ENCODE results near the gene TNS3.
A peak's percentile ranks its signal among the peaks of the same experiment; 100 is the strongest.

TNS3 gene

DNA sequence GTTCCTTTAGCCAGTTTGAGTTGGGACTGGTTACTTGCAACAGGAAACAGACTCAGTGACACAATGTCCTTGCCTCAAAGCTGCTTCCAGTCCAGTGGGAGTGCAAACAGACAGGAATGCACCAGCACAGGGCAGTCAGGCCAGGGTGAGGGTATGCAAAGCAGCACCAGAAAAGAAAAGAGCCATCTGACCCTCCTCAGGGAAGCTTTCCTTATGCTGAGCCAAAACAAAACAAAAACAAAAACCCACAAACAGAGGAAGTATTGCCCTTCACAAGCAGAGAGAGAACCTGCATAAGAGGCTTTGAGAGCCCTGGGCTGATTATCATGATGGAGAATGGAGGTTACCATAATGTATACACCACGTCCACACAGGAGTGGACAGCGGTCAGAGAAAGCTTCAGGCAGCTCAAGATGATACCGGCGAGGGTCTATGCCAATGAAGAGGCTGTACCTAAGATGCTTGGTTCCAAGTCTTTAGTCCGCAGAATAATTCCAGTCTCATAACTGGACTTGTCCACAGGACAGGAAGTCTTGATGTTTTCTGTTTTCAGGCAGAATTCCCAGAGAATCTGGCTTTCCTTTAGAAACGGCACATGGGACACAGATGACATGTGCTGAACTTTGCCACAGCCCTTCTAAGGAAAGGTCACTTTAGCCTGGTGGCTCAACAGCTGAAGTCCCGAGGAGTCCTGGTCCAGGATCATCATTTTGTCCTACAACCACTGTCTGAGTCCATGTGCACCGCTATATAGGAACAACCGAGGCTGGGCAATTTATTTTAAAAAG is 263.3 kb downstream of the TNS3 start:
- DNase-seq = no peak

- peak in 1 of 2 donors; percentile 20 for DNase-seq
Measured at GRCh38 chr7:47317487-47317886, 264.4 kb downstream of the TNS3 start.

- peak; percentile 29 to 38 for DNase-seq
Measured at GRCh38 chr7:47314728-47315607, 266.9 kb downstream of the TNS3 start.

- no peak for DNase-seq
Measured at GRCh38 chr7:47314248-47314647, 267.7 kb downstream of the TNS3 start.

- DNase-seq = no peak
Measured at GRCh38 chr7:47313564-47313963, 268.3 kb downstream of the TNS3 start.

- DNase-seq = no peak
Measured at GRCh38 chr7:47311891-47312290, 270.0 kb downstream of the TNS3 start.

DNA sequence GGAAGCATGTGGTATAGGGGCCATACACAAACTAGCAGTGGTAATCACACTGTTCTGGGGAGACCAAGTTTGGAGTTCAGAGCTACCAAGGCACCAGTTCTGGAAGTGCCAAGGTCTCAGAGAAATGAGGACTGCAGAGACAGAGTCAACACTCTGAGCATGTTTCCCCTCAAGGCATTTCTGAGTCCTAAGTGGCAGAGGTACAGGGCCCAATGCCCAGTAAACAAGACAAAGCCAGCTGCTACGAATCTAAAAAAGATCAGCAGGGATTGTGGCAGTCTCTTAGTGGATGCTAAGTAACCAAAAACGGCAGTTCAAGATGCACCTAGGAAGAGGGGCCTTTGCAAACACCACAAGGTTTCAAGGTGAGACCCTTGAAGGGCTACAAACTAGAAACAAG is 271.9 kb downstream of the TNS3 start:
- peak in 1 of 2 donors; percentile 43 for DNase-seq

- no peak for DNase-seq
Measured at GRCh38 chr7:47308808-47309207, 273.1 kb downstream of the TNS3 start.

DNA sequence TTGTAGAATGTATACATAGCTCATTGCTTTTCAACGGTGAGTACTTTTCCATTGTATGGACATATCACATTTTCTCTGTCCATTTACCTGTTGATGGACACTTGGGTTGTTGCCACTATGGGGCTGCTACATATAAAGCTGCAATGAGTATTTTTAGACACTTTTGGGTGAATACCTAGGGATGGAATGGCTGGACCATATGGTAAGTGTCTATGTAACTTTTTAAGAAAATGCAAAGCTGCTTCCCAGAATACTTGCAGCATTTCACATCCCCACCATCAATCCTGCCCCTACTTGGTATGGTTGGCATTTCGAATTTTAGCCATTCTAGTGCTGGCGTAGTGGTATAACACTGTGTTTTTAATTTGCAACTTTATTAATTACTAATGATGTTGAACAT is 274.6 kb downstream of the TNS3 start:
- no peak for DNase-seq

DNA sequence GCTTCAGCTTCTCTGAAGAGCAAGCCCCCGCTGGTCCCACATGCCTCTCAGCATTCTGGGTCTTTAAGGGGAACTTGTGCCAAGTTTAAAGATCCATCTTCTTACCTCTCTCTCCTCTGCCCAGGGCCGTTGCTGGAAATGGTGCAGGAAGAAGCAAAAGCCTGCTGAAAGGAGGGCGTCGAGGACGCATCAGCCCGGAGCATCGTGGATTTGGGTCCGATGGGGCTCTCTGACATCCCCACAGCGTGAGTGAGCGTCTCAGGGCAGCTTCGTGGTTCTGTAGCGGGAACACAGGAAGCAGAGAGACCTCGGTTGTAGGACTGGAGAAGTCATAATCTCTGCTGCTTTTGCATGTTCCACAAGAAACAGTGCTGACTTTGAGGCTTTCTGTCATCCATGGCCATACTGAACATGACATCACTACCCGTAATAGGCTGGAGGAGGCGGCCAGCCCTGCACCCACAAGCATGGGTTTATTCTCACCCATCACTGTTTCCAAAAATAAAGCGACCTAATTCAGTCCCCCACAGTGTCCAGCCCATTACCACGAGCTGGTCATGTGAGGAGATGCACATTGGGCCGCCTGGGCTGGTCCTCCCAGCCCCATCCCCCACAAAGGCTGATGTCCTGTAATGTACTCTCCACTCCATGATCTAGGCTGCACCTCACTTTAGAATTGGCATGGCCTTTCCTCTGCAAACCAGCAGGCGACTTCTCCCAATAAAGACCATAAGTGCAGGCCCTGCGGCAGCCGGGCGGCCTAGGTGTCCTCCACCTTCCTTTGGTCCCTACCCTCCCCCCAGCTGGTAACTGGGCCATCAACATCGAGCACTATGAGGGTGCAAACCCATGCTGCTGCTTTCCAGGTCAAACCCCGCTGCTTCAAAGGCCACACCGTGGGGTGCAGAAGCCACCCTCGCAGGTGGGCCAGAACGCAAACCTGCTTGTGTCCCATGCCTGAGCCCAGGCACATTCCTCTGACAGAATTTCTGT is 276.9 kb downstream of the TNS3 start:
- DNase-seq = no peak

DNA sequence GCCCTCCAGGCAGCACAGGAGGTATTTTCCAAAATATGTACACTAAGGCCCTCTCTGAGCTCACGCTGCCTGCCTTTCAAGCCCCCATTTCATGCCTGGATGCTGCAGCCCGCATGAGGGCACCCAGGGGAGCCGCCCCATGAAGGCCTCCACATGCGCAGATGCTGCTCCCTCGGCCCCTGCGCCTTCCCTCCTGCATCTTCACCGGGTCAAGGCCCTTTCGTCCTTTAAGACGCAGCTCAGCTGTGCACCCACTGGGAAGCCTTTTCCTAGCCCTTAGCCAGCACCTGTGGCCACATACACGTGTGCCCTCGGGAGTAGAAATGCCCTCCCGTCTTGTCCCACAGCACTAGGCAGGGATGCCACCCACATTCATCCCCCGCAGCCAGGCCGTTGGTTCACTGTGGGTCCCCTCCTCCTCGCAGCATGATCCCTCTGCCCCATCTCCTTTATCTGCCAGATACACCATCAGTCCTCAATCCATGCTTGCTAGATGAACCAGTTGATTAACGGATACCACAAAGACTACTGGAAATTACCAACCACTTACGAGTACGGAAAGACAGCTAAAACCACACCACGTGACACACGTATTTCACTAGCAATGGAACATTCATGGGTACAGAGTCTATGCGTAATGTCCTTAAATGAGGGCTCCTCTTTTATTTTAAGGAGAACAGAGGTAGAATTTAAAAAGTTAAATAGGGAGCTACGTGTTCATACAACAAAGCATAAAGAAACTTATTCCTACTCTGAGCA is 278.0 kb downstream of the TNS3 start:
- no peak for DNase-seq

DNA sequence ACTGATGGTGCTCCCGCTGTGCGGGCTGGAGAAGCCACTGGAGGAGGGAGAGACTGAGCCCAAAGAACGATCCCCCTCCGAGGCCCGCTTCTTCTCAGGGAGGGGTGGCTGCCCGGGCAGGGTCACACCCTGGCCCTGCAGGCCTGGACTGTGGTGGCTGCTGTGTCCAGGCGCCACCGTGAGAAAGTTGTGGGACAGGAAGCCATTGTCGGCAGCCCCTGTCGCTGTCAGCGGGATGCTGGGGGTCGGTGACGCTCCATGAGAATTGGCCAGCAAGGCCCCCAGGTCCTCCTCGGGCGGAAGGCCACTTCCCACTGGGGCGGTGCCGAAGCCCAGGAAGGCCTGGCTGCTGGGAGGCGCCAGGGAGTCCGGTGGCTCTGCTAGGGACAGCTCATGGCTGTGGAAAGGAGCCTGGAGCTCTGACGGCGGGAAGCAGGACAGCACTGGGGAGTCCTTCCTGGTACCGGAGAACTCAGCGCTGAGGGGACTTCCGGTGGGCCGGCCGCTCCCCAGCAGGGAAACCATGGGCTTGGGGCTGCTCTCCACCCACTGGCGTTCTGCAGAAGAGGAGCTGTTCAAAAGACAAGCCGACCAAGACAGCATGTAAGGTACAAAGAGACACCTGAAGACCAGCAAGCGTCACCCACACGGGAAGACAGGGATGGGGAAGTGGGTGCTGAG is 278.8 kb downstream of the TNS3 start:
- no peak for DNase-seq

GRCh38 chr7:47302560-47302959 is 279.4 kb downstream of the TNS3 start:
- no peak for DNase-seq

- no peak for DNase-seq
Measured at GRCh38 chr7:47301657-47302295, 280.1 kb downstream of the TNS3 start.

DNA sequence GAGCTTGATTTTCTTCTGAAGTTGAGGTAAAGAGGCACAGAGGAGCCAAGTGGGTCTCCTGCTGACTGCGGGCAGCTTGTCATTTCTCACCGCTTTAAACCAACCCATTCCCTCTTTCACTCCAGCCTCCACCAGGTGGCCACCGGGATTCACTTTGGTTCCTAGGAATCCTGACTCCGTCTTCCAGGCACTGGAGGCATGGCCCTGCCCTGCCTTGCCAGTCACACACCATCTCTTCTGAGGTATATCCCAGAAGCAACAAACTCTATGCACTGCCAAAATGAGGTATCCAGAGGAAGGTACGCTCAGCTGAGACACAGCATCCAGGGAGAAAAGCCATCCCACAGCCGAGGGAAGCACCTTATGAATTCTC is 280.8 kb downstream of the TNS3 start:
- DNase-seq = no peak

GRCh38 chr7:47300472-47301104 is 281.3 kb downstream of the TNS3 start:
- peak in 1 of 2 donors; percentile 25 for DNase-seq

- DNase-seq = no peak
Measured at GRCh38 chr7:47299496-47299895, 282.4 kb downstream of the TNS3 start.

DNA sequence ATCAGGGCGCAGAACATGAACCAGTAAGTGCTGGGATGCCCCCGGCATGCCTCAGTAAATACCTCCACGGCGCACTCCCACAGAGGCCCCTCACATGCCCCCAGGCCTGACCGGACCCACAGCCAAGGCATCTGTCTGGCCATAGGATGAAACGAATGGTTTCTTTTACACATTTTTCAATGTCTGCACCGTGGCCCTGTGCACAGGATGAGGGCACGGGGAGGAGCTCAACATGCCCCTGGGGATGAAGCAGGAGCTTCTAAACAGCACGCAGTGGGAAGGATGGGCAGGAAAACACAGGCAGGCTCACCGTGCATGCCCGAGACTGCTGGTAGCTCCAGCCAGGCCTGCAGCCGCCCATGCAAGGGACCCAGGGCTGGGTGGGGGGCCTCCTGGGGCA is 283.3 kb downstream of the TNS3 start:
- no peak for DNase-seq

- no peak for DNase-seq
Measured at GRCh38 chr7:47297120-47297519, 284.8 kb downstream of the TNS3 start.

- no peak for DNase-seq
Measured at GRCh38 chr7:47295606-47296005, 286.3 kb downstream of the TNS3 start.
